ENCODE data around the gene TDRD5. TPM values are rescaled to one million over a fixed set of nuclear protein-coding genes. Genes with fewer than 3 reads are reported as not detected.

Gene TDRD5
- total and polyA plus RNA-seq, 5 donors from 2014 or later = not detected

- peak; percentile 22 to 65 (median 57) for DNase-seq
- no peaks in the 10 kb centered on the region for H3K4me1 ChIP-seq (ENCODE audit: control insufficient read depth, insufficient read depth, low read length, poor library complexity, severe bottlenecking)
- Mint-ChIP-seq H3K27ac (peak overlapping the region in 2 of 3 donors; percentile 11 to 18), H3K27me3 (no peaks in the 10 kb centered on the region), H3K36me3 (no peaks in the 10 kb centered on the region), H3K9me3 (peaks cover 0 to 8% (median 0%) of the 10 kb centered on the region in 7 donors), H3K4me3 (no peak overlapping the region), H3K4me1 (peaks cover 0 to 6% (median 4%) of the 10 kb centered on the region in 4 donors)
- H3K9me3 ChIP-seq (ENCODE audit: control insufficient read depth in 2 of 2, low read length in 2 of 2) = no peaks in the 10 kb centered on the region
- peak in 1 of 2 donors; percentile 39 for ATAC-seq (ENCODE audit: low read depth in 2 of 2)
- no peak overlapping the region for H3K4me3 ChIP-seq (ENCODE audit: low read depth, low read length)
- no peaks in the 10 kb centered on the region for H3K36me3 ChIP-seq (ENCODE audit: control insufficient read depth, insufficient read depth, low read length)
- no peak overlapping the region for H3K27ac ChIP-seq (ENCODE audit: insufficient read depth, low read length, poor library complexity, severe bottlenecking)
- no peaks in the 10 kb centered on the region for H3K27me3 ChIP-seq (ENCODE audit: control insufficient read depth, insufficient read depth, low read length)
Observed at GRCh38 chr1:179706339-179706941, 114.8 kb downstream of the TDRD5 start.

GRCh38 chr1:179707406-179707805 lies 115.8 kb downstream of the TDRD5 start:
- no peak overlapping the region for H3K4me3 ChIP-seq (ENCODE audit: low read depth, low read length)
- H3K36me3 ChIP-seq (ENCODE audit: control insufficient read depth, insufficient read depth, low read length) = no peaks in the 10 kb centered on the region
- no peaks in the 10 kb centered on the region for H3K27me3 ChIP-seq (ENCODE audit: control insufficient read depth, insufficient read depth, low read length)
- H3K27ac ChIP-seq (ENCODE audit: insufficient read depth, low read length, poor library complexity, severe bottlenecking) = no peak overlapping the region
- no peak overlapping the region for H3K4me3 Mint-ChIP-seq
- H3K36me3 Mint-ChIP-seq = no peaks in the 10 kb centered on the region
- no peak for ATAC-seq (ENCODE audit: low read depth in 2 of 2)
- H3K4me1 ChIP-seq (ENCODE audit: control insufficient read depth, insufficient read depth, low read length, poor library complexity, severe bottlenecking) = no peaks in the 10 kb centered on the region
- H3K4me1 Mint-ChIP-seq = peaks cover 0 to 6% (median 4%) of the 10 kb centered on the region in 4 donors
- DNase-seq = no peak
- peaks cover 0 to 13% (median 0%) of the 10 kb centered on the region in 7 donors for H3K9me3 Mint-ChIP-seq
- H3K9me3 ChIP-seq (ENCODE audit: control insufficient read depth in 2 of 2, low read length in 2 of 2) = no peaks in the 10 kb centered on the region
- H3K27ac Mint-ChIP-seq = no peak overlapping the region
- H3K27me3 Mint-ChIP-seq = no peaks in the 10 kb centered on the region

- Mint-ChIP-seq H3K9me3 (peaks cover 0 to 15% (median 3%) of the 10 kb centered on the region in 7 donors), H3K27ac (peak overlapping the region in 1 of 3 donors; percentile 31), H3K36me3 (no peaks in the 10 kb centered on the region), H3K4me1 (peaks cover 0 to 6% (median 4%) of the 10 kb centered on the region in 4 donors), H3K4me3 (no peak overlapping the region), H3K27me3 (no peaks in the 10 kb centered on the region)
- H3K4me3 ChIP-seq (ENCODE audit: low read depth, low read length) = no peak overlapping the region
- no peaks in the 10 kb centered on the region for H3K27me3 ChIP-seq (ENCODE audit: control insufficient read depth, insufficient read depth, low read length)
- peaks cover 0 to 5% of the 10 kb centered on the region in 2 experiments for H3K9me3 ChIP-seq (ENCODE audit: control insufficient read depth in 2 of 2, low read length in 2 of 2)
- no peaks in the 10 kb centered on the region for H3K36me3 ChIP-seq (ENCODE audit: control insufficient read depth, insufficient read depth, low read length)
- ATAC-seq (ENCODE audit: low read depth in 2 of 2) (no peak), DNase-seq (no peak)
- H3K27ac ChIP-seq (ENCODE audit: insufficient read depth, low read length, poor library complexity, severe bottlenecking) = no peak overlapping the region
- no peaks in the 10 kb centered on the region for H3K4me1 ChIP-seq (ENCODE audit: control insufficient read depth, insufficient read depth, low read length, poor library complexity, severe bottlenecking)
Observed at GRCh38 chr1:179708434-179709195, 117.0 kb downstream of the TDRD5 start.

DNA sequence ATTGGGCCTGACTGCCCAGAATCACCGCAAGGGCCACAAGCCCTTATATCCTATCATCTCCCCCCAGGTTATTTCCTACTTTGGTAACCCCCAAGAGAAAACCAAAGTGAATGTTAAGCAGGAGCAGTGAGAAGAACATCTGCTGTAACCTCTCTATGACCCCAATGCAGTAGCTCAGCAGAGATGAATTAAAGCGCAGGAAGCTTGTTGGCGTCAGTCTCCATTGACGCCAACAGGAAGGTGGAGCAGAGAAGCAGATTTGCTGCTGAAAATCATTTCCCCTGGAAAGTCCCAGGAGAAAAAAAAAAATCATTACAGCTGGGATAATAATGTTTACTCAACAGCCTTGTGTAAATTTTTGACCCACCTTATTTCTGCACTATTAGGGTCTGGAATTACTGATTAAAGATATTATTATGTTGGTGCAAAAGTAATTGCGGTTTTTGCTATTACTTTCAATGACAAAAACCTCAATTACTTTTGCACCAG lies 118.3 kb downstream of the TDRD5 start:
- Histone ChIP-seq H3K9me3 (ENCODE audit: control insufficient read depth in 2 of 2, low read length in 2 of 2) (peaks cover 8 to 14% of the 10 kb centered on the region in 2 experiments), H3K4me1 (ENCODE audit: control insufficient read depth, insufficient read depth, low read length, poor library complexity, severe bottlenecking) (no peaks in the 10 kb centered on the region), H3K27me3 (ENCODE audit: control insufficient read depth, insufficient read depth, low read length) (no peaks in the 10 kb centered on the region), H3K27ac (ENCODE audit: insufficient read depth, low read length, poor library complexity, severe bottlenecking) (no peak overlapping the region), H3K4me3 (ENCODE audit: low read depth, low read length) (no peak overlapping the region), H3K36me3 (ENCODE audit: control insufficient read depth, insufficient read depth, low read length) (no peaks in the 10 kb centered on the region)
- peaks cover 0 to 6% (median 4%) of the 10 kb centered on the region in 4 donors for H3K4me1 Mint-ChIP-seq
- H3K27ac Mint-ChIP-seq = peak overlapping the region in 2 of 3 donors; percentile 36 to 66
- H3K36me3 Mint-ChIP-seq = no peaks in the 10 kb centered on the region
- H3K27me3 Mint-ChIP-seq = no peaks in the 10 kb centered on the region
- peak; percentile 1 to 34 (median 22) for DNase-seq
- H3K9me3 Mint-ChIP-seq = peaks cover 2 to 21% (median 7%) of the 10 kb centered on the region in 7 donors
- ATAC-seq (ENCODE audit: low read depth in 2 of 2) = peak in 1 of 2 donors; percentile 59
- no peak overlapping the region for H3K4me3 Mint-ChIP-seq

- no peak overlapping the region for H3K27ac Mint-ChIP-seq
Observed at GRCh38 chr1:179714159-179714558, 122.5 kb downstream of the TDRD5 start.

DNA sequence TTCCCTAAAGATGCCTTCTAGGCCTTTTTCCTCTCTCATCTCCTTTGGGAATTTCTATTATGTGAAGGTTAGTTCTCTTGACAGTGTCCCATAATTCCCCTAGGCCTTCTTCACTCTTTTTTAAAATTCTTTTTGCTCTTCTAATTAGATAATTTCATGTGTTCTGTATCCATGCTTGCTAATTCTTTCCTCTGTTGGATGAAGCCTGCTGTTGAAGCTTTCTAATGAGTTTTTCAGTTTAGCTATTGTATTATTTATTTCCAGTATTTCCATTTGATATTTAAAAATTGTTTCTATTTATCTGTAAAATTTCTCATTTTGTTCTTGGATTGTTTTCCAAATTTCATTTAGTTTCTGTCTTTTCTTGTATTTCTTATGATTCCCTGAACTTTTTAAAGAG lies 123.0 kb downstream of the TDRD5 start:
- H3K4me1 Mint-ChIP-seq = peaks cover 0 to 4% (median 3%) of the 10 kb centered on the region in 4 donors
- H3K9me3 Mint-ChIP-seq = peaks cover 2 to 65% (median 18%) of the 10 kb centered on the region in 7 donors
- no peak for DNase-seq
- Histone ChIP-seq H3K9me3 (ENCODE audit: control insufficient read depth in 2 of 2, low read length in 2 of 2) (peaks cover 32 to 35% of the 10 kb centered on the region in 2 experiments), H3K27me3 (ENCODE audit: control insufficient read depth, insufficient read depth, low read length) (no peaks in the 10 kb centered on the region), H3K27ac (ENCODE audit: insufficient read depth, low read length, poor library complexity, severe bottlenecking) (no peak overlapping the region), H3K4me3 (ENCODE audit: low read depth, low read length) (no peak overlapping the region), H3K36me3 (ENCODE audit: control insufficient read depth, insufficient read depth, low read length) (no peaks in the 10 kb centered on the region), H3K4me1 (ENCODE audit: control insufficient read depth, insufficient read depth, low read length, poor library complexity, severe bottlenecking) (no peaks in the 10 kb centered on the region)
- no peak for ATAC-seq (ENCODE audit: low read depth in 2 of 2)
- no peak overlapping the region for H3K4me3 Mint-ChIP-seq
- no peak overlapping the region for H3K27ac Mint-ChIP-seq
- no peaks in the 10 kb centered on the region for H3K36me3 Mint-ChIP-seq
- H3K27me3 Mint-ChIP-seq = no peaks in the 10 kb centered on the region

More at GRCh38 chr1:179714159-179714558, 122.5 kb downstream of the TDRD5 start:
- DNase-seq (no peak), ATAC-seq (ENCODE audit: low read depth in 2 of 2) (no peak)
- peaks cover 2 to 60% (median 18%) of the 10 kb centered on the region in 7 donors for H3K9me3 Mint-ChIP-seq
- no peak overlapping the region for H3K4me3 Mint-ChIP-seq
- no peaks in the 10 kb centered on the region for H3K36me3 Mint-ChIP-seq
- peaks cover 0 to 6% (median 4%) of the 10 kb centered on the region in 4 donors for H3K4me1 Mint-ChIP-seq
- Histone ChIP-seq H3K9me3 (ENCODE audit: control insufficient read depth in 2 of 2, low read length in 2 of 2) (peaks cover 30 to 35% of the 10 kb centered on the region in 2 experiments), H3K4me3 (ENCODE audit: low read depth, low read length) (no peak overlapping the region), H3K27ac (ENCODE audit: insufficient read depth, low read length, poor library complexity, severe bottlenecking) (no peak overlapping the region), H3K4me1 (ENCODE audit: control insufficient read depth, insufficient read depth, low read length, poor library complexity, severe bottlenecking) (no peaks in the 10 kb centered on the region), H3K36me3 (ENCODE audit: control insufficient read depth, insufficient read depth, low read length) (no peaks in the 10 kb centered on the region), H3K27me3 (ENCODE audit: control insufficient read depth, insufficient read depth, low read length) (no peaks in the 10 kb centered on the region)
- H3K27me3 Mint-ChIP-seq = no peaks in the 10 kb centered on the region

- no peaks in the 10 kb centered on the region for H3K4me1 Mint-ChIP-seq
- no peak overlapping the region for H3K27ac Mint-ChIP-seq
- H3K9me3 ChIP-seq (ENCODE audit: control insufficient read depth in 2 of 2, low read length in 2 of 2) = peaks cover 28 to 33% of the 10 kb centered on the region in 2 experiments
- no peak overlapping the region for H3K4me3 Mint-ChIP-seq
- H3K27ac ChIP-seq (ENCODE audit: insufficient read depth, low read length, poor library complexity, severe bottlenecking) = no peak overlapping the region
- H3K4me1 ChIP-seq (ENCODE audit: control insufficient read depth, insufficient read depth, low read length, poor library complexity, severe bottlenecking) = no peaks in the 10 kb centered on the region
- no peaks in the 10 kb centered on the region for H3K27me3 ChIP-seq (ENCODE audit: control insufficient read depth, insufficient read depth, low read length)
- no peaks in the 10 kb centered on the region for H3K27me3 Mint-ChIP-seq
- DNase-seq (no peak), ATAC-seq (ENCODE audit: low read depth in 2 of 2) (no peak)
- no peak overlapping the region for H3K4me3 ChIP-seq (ENCODE audit: low read depth, low read length)
- peaks cover 0 to 65% (median 18%) of the 10 kb centered on the region in 7 donors for H3K9me3 Mint-ChIP-seq
- H3K36me3 Mint-ChIP-seq = no peaks in the 10 kb centered on the region
- no peaks in the 10 kb centered on the region for H3K36me3 ChIP-seq (ENCODE audit: control insufficient read depth, insufficient read depth, low read length)
Observed at GRCh38 chr1:179719272-179719671, 127.6 kb downstream of the TDRD5 start.
